Hematopoietic multipotent progenitor cell (in vitro differentiated cells): Measurements from ENCODE around the gene TTF1. TPM values are rescaled to one million over a fixed set of nuclear protein-coding genes. Genes with fewer than 3 reads are reported as not detected.

ENCODE experiments used
- small RNA-seq: library from RNA; depleted of rRNA; stranded (forward); fragments of <200 nt; gene quantifications from one replicate; pipeline ENCODE3, GENCODE V24; 2012
- total RNA-seq: library from RNA; depleted of rRNA; stranded (reverse); fragments of >200 nt; gene quantifications from one replicate; pipeline ENCODE4 v1.2.3, GENCODE V29; 2012

The TTF1 gene
- total RNA-seq, 1 donor, result 3.0 TPM

Small RNA genes within 50 kb of the gene (small RNA-seq; reads per million reads assigned to genes)
- not detected for gene RNU5D-2P

Other genes starting within 250 kb of the TTF1 start
- 22.1 TPM for gene NTNG2, start 244.8 kb downstream of the TTF1 start, total RNA-seq
- 40.1 TPM for gene SETX, start 51.9 kb downstream of the TTF1 start, total RNA-seq
- gene CFAP77, start 3.4 kb upstream of the TTF1 start, total RNA-seq, result not detected
- not detected for gene BARHL1, start 175.8 kb upstream of the TTF1 start, total RNA-seq